ENCODE results near the gene NELL2.

The NELL2 gene

DNA sequence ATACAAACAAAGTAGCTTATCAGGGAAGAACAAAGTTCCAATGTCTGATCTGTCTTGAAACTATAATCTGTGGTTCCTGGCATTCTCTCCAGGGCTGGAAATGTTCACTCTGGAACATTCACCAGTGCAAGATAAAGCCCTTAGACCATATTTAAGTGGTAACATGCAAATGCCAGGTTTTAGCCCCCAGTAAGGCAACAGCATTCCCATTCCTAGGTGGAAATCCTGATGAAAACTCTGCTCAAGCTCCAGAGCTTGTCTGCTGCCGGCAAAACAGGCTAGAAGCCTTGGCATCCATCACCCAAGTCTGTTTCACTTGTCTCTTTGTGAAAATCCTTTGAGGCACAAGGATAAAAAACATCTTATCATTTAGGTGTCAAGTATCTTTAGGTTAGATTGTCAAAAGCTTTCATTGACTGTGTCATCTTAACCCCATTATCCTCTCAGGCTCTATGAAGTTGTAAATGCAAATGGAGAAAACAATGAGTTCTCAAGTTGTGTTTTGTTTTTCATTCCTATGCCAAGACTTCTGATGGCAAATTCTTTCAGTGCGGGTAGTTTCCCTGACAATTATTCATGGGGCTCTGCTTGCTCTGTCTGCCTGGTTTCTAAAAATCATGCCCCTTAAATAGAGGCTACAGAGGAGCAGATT is 344.7 kb downstream of the NELL2 start:
- DNase-seq (ENCODE audit: low read depth): no peak

DNA sequence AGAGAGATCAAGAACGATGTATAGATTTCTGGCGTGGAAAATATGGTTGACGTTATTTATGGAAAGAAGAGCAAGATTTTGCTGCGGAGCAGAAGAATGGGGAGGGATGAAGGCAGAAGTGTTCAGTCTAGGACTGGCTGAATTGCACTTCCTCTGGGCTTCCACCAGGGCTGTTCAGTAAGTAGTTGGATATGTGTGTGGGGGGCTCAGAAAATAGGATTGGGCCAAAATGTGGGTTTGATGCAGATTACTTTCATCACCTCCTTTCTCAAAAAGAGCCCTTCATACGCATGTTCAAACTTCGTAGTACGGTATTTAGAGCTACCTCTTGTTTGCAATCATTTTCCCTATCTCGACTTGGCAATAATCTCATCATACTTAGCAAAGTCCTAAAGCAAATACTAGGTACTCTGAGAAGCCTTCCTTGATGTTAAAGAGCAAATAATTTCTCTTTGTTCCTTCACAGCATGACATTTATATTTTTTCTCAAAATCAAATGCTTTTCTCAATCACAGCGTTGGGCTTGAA is 349.4 kb downstream of the NELL2 start:
- DNase-seq (ENCODE audit: low read depth): no peak

DNA sequence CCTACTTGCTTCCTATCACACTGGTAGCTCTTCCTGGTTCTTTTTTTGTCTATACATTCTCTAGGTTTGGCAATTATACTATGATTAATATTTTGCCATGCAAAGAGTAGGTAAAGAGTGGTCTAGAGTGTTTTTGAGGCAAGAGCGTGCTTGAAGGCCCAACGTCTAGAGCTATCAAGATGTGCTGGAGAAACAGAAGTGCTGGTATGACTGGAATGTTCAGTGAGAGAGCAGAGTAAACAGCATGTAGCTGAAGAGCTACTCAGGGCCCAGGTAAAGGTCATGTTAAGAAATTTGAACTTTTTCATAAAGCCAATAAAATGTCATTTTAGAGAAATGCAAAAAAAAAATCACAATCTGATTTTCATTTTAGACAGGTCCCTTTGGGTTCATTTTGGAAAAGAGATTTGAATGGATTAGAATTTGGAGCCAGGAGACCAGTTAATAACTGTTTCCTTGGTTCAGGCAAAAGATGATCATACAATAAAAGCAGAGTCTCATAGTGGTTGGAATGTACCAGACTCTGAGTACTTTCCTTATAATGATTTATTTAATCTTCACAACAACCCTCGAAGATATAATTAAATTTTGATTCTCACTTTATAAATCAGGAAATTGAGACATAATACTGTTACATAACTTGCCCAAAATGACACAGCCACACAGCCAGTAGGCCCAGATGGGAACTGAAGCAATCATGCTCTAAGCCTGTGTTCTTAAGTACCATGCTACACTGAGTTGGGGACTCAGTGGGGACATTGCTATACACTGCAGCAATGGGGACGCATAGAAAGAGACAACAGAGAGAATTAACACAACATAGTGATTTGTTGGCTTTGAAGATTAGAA is 350.1 kb downstream of the NELL2 start:
- no peak for DNase-seq (ENCODE audit: low read depth)

DNA sequence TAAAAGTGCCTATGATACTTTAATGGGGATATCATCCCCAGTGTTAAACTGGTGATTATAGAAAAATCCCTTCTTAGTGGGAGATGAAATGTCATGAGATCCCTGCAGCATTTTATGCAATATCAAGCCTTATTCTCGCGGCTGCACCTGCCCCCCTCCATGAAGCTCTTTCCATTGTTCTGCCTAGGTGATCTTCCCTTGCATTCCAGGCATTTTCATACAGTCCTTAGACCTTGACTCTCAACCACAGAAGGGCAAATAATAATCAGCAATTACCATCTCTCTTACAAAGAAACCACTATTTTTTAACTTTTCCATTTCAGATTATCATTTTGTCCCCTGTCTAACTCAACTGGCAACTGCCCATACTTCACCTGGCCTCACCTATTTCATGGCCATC is 352.3 kb downstream of the NELL2 start:
- DNase-seq (ENCODE audit: low read depth): no peak

DNA sequence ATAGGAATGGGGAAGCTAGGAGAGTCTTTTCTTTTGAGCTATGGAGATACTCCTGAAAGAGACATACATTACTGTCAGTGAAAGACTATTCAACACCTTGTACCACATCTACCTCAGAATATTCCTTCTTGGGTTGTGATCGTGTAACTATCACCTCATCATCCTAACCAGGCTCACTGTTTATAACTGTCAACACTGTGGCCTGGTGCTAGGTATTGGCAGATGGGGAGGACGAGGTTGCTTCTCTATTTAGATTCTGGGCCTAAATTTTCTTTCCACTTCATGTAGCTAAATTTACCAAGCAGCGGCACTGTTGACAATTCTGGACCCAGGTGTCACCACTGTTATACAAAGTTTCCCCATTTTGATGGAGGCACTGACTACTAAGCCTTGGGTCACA is 354.4 kb downstream of the NELL2 start:
- DNase-seq (ENCODE audit: low read depth): no peak

DNA sequence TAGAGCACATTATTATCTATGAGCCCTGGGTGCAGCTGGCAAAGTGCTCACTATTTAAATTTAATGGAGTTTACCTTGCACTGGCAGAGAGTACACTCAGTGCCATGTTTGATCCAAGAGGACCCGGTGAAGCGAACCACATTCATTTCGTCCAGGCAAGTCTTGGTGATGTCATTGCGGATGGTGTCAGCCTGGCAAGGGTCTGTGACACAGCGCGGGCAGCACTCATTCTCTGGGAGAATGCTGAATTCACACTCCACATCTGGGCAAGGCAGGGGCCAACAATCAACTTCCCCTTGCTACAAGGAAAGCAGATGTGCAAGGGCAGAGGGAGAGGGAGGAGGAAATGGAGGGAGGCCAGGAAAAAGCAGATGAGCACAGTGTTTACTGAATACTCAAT is 356.2 kb downstream of the NELL2 start:
- no peak for DNase-seq (ENCODE audit: low read depth)

DNA sequence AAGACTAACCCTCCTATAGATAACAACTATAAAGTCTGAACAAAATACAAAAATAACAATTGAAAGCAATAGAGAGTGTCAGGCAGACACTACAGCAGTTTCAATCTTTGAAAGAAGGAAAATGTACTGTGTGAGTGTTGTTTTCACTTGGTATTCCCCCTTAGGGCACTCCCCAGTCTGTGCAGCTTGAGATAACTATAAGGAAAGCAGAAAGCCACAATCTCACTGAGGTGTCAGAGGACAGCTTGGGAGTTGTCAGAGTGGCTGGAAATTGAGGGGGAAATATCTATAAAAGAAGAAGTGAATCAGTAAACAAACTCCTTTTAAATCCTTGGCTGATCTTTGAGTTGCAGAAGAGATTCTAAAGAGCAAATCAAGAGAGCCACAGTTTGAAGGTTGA is 364.8 kb downstream of the NELL2 start:
- no peak for DNase-seq (ENCODE audit: low read depth)

DNA sequence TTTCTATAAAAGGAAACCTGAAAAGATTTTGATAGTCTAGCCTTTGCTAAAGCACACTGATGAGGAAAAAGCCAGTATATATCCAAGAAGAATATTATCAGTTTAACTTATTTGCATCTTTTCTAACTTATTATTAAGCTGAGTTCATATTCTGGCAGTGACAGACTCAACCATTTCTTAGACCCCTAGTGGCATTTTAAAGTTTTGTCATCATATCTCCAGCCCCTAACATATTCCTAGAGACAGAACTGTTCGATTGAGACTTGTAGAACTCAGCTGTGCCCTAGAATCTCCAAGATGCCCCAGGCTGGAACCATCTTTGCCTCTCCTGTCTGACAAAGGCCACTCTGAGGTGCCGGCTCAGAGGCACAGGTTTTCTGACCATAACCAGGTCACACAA is 365.6 kb downstream of the NELL2 start:
- DNase-seq (ENCODE audit: low read depth): no peak

DNA sequence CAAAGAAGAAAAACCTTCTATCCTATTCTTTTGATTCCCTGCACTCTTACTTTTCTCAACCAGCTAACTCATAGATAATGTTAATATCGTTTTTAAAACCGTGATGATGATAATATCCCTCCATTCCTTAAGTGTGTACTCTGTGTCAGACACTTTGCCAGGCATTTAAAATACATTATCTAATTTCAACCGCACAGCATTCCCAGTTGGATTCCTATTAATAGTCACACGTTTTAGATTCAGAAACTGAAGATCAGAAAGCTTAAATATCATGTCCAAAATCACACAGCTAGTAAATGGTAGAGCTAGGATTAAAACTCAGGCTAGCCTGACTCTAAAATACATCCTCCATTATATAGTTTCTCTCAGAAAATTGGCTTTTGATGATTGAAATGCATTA is 366.0 kb downstream of the NELL2 start:
- no peak for DNase-seq (ENCODE audit: low read depth)

DNA sequence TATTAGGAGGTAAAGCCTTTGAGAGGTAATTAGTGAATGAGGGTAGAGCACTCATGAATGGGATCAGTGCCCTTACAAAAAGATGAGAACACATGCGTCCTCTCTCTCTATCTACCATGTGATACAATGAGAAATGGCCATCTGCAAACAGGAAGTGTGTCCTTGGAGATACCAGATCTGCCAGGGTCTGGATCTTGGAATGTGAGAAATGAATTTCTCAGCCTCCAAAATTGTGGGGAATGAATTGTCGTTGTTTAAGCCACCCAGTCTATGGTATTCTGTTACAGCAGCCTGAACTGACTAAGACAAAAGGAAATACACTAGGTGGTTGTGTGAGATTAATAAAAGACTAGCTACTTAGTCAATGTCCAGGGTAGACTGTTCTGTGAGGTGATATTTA is 366.6 kb downstream of the NELL2 start:
- DNase-seq (ENCODE audit: low read depth): no peak

DNA sequence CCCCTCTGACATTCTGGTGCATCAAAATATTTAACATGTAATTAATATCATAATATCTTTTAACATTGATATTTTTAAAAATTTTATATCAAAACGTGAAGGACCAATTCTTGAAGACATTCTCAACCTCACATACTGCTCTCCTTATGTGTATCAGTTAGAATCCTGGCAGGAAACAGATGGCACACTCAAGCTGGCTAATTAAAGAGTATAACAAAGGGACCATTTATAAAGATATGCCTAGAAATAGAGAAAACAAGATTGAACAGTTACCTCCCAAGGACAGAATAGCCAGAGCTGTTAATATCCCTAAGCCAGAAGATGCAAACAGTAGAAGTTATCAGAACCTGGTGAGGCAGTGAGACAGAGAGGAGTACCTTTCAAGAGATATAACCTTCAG is 368.7 kb downstream of the NELL2 start:
- no peak for DNase-seq (ENCODE audit: low read depth)

DNA sequence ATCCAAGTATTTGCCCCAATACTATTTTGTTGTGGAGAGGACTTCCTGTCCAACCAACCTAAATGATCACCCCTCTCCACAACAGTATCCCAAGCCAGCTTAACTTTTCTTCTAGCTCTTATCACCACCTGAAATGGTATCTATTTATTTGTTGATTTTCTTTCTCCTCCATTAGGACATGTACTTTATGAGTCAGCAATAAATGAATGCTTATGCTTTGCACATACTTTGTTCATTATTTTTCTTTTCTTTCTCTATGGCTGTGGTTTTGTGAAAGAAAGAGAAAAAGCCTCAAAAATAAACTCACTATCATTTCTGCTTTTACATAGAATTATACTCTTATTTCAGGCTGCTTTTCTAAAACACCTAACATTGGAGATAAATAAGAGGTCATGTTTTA is 371.3 kb downstream of the NELL2 start:
- DNase-seq (ENCODE audit: low read depth): no peak

DNA sequence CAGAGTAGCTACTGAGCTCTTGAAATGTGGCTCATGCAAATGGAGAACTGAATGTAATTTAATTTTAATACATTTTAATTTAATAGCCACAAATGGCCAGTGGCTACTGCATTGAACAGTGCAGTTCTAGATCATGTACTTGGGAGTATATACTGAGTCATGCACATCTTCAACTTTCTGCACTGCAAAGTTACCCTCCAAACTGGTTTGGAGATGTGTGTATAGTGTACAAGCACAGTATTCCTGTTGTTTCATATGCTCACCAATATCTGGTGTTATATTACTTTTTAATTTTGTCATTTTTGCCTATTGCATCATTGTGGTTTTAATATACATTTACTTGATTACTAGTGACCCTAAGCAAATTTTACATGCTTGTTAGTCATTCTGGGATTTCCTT is 372.8 kb downstream of the NELL2 start:
- no peak for DNase-seq (ENCODE audit: low read depth)

DNA sequence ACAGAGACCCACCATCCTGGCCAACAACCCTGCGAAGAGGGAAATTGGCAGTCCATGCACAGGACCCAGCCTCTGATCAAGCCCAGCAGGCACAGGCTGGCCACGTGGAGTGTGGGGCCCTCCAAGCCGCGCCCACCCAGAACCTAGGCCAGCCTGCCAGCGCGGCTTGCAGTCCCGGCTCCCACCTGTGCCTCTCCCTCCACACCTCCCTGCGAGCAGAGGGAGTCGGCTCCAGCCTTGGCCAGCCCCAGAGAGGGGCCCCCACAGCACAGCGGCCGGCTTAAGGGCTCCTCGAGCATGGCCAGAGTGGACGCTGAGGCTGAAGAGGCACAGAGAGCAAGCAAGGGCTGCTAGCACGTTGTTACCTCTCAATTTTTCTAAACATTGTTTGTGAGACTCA is 373.4 kb downstream of the NELL2 start:
- no peak for DNase-seq (ENCODE audit: low read depth)

DNA sequence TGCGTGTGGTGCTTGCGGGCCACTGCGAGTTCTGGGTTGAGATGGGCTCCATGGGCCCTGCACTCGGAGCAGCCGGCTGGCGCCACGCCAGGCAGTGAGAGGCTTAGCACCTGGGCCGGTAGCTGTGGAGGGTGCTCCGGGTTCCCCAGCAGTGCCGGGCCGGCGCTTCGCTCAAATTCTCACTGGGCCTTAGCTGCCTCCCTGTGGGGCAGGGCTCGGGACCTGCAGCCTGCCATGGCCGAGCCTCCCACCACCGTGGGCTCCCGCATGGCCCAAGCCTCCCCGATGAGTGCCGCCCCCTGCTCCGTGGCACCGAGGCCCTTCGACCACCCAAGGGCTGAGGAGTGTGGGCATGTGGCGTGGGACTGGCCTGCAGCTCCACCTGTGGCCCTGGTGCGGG is 375.7 kb downstream of the NELL2 start:
- no peak for DNase-seq (ENCODE audit: low read depth)

DNA sequence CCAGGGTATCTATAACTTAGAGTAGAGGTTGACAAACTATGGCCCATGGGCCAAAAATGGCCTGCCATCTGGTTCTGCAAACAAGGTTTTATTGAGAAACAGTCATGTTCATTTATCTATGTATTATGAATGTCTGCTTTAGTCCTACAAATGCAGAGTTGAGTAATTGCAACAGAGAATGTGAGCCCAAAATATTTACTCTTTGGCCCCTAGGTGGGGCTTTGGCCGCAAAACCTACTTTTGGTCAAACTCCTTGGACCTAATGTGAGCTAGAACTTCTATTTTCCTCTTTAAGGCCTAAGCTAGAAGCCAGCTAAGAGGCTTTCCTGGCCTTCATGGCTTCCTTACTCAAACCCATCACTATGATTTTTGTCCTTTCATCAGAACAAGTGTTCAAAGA is 379.1 kb downstream of the NELL2 start:
- DNase-seq (ENCODE audit: low read depth): no peak

DNA sequence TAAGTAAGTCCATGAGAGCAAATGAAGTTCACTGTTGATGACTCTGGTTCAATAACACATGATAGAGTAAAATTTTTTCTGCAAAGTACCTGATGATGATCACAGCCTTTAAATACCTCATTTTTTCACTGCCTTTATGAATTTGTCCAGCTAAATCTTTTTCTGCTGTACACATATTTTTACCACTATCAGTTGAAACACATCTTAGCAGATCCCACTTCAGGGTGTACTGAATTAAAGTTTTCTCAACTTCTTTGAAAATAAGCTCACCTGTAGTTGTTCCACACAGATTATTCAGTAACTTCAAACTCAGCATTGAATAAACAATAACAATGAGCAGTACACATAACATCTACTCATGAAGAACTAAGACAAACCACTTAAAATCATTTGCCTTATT is 385.9 kb downstream of the NELL2 start:
- DNase-seq (ENCODE audit: low read depth): no peak

DNA sequence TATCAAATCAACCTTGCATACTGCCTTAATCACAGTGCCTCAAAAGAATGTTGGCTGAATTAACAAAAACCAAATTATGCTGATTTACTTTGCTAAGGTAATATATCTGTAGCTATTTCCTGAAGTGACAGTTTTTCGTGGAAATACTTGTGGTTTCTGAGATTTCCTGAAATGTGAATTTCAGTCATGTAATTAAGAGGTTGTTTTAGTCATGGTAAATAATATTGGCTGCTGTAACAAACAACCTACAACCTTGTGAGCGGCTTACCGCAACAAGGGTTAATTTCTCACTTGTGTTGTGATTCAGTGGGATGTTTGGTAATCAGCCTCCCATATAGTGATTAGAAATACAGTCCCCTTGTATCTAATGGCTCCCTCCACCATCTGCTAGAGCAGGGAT is 387.9 kb downstream of the NELL2 start:
- DNase-seq (ENCODE audit: low read depth): no peak

DNA sequence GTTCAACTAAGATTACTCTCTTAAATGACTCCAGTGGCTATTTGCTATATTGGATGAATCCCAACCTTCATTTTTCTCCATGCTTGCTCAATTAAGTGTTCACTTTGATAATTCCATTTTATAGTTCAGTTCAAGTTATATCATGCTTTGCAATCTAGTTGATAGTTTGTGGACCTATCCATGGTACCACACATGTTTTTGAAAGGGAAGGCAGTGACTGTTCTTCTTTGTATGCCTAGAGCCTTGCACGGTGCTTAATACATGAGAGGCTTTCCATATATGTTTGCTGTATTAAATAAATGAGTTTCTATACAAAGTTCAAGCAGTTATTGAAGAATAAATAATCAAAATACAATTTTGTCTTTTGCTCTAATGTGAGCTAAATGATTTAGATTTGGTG is 391.3 kb downstream of the NELL2 start:
- no peak for DNase-seq (ENCODE audit: low read depth)

DNA sequence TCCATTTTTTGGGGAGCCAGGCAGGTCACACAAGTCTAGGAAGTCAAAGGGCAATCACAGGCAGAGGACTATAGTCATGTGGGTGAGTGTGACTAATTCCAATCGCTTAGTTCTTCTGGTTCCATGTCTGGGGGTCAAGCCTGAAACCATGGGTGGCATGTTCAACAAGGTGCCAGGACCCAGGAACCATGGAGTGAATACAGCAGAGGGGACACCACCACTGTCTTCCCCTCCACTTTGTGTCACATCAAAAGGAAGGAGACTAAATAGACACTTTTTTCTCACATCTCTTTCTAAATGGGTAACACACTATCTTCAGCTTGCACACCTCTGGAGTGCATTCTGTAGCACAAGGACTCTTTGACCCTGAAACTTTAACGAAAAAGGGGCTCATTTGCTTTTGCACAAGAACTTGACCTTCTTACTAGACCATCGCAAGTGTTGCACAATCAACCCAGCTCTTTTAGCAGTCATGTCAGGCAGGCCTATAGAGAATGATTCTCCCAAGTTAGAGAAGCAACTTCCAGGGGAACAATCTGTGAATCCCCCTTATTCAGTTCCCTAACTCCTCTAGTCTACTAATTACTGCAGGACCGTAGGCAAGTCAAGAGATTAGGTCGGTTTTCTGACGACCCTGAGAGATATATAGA is 398.7 kb downstream of the NELL2 start:
- DNase-seq (ENCODE audit: low read depth): no peak

DNA sequence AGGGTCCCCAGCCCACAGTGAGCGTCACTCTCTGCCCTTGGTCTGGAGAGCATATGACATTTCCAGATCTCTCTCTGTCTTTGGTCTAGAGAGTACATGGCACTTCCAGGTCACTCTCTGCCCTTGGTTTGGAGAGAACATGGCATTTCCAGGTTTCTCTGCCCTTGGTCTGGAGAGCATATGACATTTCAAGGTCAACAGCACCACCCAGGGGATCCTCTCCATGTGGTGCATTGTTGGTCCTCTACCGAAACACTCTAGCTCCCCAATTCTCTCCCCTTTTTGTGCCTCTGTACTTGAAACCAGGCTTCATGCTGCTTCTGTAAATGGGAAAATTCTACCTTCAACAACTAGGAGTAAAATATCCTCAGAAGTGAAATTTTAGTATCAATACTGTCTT is 399.4 kb downstream of the NELL2 start:
- no peak for DNase-seq (ENCODE audit: low read depth)

DNA sequence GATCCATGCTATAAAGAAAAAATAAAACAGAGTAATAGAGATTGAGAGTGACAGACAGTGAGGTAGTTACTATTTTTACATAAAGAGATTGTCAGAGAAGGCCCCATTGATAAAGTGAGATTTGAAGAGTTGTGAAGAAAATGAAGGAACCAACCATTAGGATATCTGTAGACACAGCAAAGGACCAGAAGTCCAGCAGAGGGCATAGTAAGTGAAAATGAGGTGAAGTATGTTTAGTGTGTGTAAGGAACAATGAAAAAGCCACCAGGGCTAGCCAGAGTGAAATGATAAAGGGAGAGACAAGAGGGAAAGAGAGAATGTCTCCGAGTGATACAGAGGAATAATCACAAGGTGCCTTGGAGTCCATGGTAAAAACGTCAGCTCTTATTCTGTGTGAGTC is 411.0 kb downstream of the NELL2 start:
- no peak for DNase-seq (ENCODE audit: low read depth)

DNA sequence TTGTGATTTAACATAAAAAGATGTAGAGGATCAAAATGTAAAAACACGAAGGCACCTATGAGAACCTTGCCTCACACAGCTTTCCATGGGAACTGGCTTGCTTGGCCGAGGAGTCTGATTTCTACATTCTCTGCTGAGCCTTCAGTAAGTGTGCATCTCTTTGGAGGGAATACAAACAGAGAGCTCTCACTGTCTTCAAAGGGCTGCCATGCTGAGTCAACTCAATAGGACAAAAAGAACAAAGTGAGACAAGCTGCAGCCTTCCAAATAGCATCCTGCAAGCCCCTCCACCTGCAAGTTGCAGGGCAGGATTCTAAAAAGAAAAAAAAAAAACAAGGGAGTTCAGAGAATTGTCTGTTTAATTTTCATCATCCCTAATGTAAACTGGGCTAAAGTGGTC is 411.9 kb downstream of the NELL2 start:
- DNase-seq (ENCODE audit: low read depth): no peak
